HK-2 (cell line): ENCODE results near the gene KLK3.

Experiments
- DNase-seq: peaks from one replicate; pipeline ENCODE4 v3.0.0-alpha.2; 2018; ENCODE audit not compliant: unreplicated experiment

Gene KLK3

DNA sequence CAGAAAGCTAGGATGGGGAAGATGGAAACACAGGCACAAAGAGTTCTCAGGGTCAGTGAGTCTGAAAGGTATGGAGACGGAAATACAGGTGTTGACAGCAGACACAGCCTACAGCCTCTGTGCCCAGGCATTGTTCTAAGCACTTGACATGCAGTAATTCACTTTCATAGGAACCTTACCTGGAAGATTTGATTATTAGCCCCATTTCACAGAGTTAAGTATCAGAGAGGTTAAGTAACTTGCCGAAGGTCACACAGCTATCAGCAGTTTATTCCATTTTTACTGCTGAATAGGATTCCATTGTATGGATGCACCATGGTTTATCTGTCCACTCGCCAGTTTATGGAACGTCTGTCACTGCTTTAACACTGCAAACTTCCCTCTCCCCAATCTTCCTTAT, 43.3 kb downstream of the KLK3 start:
- DNase-seq: no peak

DNA sequence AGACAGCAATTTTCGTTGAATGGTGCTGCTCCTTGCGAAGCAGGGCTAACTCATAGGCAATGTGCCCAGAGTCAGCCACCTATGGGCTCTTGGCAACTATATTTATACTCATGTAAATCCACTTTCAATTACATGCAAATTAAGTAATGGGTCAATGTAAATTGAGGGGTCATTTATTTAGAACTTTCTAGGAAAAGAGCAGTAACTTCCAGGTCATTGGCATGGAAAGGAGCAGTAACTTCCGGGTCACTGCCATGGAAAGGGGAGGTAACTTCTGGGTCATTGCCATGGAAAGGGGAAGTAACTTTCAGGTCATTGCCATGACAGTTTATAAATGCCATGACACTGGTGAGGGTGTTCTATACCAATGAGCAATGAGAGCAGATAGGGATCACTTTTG, 44.9 kb downstream of the KLK3 start:
- DNase-seq: no peak

DNA sequence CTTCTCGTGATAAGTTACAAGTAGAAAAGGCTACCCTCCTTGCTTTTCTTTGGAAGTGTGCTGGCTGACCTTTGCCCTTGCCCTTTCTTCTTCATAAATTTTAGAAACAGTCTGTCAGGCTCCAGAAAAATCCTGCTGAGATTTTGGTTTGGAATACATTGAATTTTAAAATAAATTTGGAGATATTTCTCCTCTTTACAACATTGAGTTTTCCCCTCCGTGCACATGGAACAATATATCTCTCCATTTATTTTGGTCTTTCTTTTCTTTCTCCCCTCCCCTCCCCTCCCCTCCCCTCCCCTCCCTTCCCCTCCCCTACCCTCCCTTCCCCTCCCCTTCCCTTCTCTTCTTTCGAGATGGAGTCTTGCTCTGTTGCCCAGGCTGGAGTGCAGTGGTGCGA, 47.9 kb downstream of the KLK3 start:
- no peak for DNase-seq

DNA sequence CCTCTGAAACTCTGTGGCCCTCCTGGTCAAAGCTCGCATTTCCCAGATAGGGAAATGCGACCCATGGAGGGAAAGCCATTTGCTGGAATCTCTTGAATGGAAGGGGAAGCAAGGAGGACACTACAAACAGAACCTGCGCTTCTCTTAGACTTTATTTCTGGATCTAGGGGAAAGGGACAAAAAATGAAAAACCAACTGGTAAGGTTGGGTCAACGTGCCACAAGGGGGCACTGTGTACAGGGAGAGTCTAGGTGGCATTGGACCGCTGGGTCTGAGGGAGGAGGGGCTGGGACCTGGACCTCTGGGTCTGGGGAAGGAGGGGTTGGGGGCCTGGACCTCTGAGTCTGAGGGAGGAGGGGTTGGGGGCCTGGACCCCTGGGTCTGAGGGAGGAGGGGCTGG, 51.5 kb downstream of the KLK3 start:
- no peak for DNase-seq

DNA sequence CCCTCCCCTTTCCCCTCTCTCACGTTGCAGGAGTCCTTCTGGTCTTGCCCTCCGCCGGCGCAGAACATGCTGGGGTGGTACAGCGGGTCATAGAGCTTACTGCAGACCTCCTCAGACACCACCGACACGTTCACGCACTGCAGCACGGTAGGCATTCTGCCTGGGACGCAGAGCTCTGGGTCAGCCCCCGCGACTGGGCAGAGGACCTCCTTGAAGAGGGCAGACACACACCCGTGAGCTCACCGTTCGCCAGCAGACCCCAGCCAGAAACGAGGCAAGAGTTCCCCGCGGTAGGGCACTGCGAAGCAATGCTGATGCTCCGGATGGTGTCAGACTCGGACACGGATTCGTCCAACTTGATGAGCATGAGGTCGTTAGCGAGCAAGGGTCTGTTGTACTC, 53.6 kb downstream of the KLK3 start:
- DNase-seq: no peak

DNA sequence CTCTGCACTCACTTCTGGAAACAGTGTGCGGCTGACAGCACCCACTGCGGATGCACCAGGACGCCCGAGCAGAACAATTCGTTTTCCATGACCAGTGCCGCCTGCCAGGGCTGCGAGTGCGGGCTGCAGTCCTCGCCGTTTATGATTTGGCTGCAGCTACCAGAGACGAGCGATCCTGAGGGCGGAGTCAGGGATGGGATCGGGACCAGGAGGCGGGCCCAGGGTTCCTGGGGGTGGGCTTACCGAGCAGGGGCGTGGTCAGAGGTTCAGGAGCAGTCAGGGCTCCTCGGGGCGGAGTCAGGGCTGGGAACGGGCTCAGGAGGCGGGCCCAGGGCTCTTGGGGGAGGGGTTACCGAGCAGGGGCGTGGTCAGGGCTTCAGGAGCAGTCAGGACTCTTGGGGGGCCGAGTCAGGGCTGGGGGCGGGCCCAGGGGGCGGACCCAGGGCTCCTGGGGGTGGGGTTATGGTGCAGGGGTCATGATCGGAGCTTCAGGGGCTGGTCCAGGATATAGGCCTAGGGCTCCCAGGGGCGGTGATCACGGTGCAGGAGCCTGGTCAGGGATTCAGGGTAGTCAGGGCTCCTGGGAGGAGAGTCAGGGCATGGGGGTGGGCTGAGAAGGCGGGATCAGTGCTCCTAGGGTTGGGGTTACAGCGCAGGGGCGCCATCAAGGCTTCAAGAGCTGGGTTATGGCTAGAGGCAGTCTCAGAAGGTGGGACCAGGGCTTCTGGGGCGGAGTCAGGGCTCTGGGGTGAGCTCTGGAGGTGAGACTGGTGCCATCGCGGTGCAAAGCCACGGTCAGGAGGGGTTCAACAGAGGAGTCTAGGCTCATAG, 54.7 kb downstream of the KLK3 start:
- no peak for DNase-seq
